GM12801 (cell line): ENCODE measurements around the gene SYVN1.

Source experiments
- TF ChIP-seq, protein P1 (sequence below): IDR thresholded peaks from one replicate; pipeline ENCODE4 v1.5.1; 2011; ENCODE audit warnings: control low read depth; ENCODE audit not compliant: insufficient read length; ENCODE audit errors: extremely low read depth

SYVN1 gene

DNA sequence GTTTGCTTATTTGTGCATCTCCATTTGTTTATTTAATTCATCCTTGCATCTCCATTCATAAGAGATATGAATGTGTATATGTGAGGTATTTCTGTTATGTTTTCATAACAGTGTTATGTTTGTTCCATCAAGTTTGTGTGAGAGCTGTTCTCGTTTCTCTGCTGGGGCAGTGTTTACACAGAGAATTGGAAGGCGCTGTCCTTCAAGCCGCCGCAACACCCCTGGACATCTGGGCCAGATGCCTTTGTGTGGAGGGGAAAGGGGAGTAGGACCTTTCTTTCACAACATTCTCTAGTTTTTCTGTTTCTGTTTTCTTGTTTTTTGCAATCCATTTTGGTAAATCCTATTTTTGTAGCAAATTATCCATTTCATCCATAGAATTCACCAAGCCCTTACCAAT lies 29.7 kb downstream of the SYVN1 start:
- TF ChIP-seq, protein P1, sequence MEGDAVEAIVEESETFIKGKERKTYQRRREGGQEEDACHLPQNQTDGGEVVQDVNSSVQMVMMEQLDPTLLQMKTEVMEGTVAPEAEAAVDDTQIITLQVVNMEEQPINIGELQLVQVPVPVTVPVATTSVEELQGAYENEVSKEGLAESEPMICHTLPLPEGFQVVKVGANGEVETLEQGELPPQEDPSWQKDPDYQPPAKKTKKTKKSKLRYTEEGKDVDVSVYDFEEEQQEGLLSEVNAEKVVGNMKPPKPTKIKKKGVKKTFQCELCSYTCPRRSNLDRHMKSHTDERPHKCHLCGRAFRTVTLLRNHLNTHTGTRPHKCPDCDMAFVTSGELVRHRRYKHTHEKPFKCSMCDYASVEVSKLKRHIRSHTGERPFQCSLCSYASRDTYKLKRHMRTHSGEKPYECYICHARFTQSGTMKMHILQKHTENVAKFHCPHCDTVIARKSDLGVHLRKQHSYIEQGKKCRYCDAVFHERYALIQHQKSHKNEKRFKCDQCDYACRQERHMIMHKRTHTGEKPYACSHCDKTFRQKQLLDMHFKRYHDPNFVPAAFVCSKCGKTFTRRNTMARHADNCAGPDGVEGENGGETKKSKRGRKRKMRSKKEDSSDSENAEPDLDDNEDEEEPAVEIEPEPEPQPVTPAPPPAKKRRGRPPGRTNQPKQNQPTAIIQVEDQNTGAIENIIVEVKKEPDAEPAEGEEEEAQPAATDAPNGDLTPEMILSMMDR: no peak

DNA sequence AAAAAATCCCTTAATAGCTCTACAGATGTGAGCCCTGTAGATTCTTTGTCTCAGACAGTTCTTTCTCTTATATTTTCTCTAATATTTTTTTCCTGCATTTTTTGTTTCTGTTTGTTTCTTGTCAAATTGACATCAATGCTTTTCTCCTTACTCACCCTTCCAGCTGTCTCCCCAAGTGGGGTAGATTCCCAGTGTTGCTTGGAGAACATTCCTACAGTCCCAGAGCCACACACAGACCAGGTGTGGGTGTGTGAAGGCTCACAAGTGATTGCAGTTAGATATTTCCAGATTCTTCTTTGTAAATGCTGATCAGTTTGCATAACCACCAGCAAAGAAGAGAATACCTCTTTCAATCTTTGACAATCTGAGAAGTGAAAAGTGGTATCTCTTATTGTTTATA lies 30.8 kb downstream of the SYVN1 start:
- TF ChIP-seq, protein P1: no peak

DNA sequence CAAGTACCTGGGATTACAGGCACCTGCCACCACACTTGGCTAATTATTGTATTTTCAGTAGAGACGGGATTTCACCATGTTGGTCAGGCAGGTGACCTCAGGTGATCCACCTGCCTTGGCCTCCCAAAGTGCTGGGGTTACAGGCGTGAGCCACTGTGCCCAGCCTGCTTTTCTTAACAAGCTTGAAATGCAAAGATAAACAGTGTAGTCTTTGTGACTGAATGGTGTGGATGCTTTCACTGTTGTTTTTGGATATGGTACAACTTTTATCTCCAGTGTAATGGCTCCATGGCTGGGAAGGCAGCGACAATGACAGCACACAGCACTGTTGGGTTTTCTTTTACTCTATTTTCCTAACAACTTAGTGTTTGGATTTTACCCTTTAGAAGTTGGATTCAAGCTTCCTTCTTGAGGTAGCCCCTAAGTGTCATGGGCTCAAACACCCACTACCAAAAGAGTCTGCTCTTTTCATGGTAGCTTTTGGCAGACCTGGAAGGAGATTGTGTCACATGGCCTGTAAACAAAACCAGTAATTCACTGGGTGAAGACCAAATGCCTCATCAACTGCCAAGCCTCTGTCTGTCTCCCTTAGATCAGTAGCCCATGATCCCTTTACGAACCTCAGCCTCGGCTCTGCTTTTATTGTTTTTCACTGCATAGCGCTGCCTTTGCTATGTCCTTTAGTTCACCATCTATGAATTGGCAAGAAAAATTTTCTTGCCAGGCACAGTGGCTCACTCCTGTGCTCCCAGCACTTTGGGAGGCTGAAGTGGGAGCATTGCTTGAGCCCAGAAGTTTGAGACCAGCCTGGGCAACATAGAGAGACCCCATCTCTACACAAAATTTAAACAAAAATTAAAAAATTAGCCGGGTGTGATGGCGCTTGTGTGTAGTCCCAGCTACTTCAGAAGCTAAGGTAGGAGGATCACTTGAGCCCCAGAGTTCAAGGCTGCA lies 31.9 kb downstream of the SYVN1 start:
- TF ChIP-seq, protein P1: no peak

DNA sequence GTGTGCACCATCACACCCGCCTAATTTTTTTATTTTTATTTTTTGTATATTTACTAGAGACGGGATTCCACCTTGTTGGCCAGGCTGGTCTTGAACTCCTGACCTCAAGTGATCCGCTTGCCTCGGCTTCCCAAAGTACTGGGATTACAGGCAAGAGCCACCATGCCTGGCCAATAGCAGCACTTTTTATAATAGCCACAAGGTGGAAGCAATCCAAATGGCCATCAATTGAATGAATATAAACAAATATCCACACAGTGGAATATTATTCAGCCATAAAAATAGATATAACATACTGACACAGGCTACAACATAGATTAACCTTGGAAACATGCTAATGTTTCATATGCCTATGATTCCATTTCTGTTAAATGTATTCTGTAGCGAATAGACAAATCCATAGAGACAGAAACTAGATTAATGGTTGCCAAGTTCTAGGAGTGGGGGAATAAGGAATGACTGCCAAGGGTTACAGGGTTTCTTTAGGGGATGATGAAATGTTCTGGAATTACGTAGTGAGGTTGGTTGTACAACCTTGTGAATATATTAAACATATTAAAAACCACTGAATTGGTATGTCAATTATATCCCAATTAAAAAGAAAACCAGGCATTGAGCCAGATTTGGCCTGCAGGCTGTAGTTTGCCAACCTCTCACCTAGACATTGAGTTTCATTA lies 33.5 kb downstream of the SYVN1 start:
- TF ChIP-seq, protein P1: no peak

DNA sequence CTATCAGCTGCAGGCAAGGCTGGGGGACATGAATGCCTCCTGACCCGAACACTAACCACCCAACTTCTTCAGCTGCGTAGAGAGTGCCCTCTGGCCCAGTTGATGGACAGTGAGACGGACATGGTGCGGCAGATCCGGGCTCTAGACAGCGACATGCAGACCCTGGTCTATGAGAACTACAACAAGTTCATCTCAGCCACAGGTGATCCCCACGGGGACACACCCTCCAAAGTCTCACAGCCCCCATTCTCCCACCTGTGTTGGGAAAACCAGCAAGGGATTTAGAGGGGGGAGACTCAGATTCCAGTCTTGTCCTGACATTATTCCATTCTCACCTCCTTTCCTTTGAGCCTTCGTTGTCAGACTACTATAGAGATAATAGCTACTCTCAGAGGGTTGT lies 37.4 kb downstream of the SYVN1 start:
- TF ChIP-seq, protein P1: no peak

DNA sequence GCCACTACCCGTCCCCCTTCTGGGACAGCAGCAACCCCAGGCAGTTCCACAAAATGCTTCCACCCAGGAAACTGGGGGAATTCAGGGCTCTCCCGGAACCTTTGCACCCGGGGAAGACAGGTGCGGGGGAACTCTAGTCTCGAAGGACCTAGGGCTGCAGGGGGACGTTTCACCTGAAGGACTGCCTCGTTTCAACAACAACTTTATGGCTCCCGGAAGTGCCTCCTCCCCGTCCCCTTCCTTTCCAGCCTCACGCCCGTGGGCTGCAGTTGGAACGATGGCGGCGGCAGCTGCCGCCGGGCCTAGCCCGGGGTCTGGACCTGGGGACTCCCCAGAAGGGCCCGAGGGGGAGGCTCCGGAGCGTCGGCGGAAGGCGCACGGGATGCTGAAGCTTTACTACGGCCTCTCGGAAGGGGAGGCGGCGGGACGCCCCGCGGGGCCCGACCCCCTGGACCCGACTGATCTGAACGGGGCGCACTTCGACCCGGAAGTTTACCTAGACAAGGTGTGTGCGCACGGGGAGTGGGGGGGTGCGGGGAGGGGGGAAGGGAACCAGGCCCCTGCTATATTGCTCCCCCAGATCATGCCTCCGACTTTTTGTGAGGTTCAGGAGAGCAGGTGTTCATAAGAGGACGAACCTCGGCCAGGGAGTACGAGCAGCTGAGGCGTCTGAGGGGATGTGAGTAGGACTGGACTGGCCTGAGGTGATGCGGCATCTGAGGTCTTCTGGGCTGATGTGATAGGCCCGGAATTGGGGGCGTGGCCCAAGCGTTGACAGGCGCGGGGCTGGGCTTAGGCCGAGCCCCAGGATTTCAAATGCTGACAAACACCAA lies 38.1 kb downstream of the SYVN1 start, which contains the start of gene VPS51:
VPS51 (plus strand) TSS at position 241 of the 833 bp plus-strand sequence; CDS start at position 278, 37 bp downstream.
- TF ChIP-seq, protein P1: no peak

DNA sequence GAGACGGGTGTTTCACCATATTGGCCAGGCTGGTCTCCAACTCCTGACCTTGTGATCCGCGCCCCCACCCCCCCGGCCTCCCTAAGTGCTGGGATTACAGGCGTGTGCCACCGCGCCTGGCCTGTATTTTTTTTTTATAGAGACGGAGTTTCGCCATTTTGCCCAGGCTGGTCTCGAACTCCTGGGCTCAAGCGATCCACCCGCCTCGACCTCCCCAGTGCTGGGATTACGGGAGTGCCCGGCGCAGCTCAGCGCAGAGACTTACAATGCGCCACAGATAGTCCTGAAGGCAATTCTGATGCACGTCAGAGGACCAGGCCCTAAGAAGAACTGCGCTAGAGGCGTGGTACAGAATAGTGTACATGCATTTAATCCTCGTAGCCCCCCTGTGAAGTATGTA lies 38.9 kb downstream of the SYVN1 start:
- TF ChIP-seq, protein P1: no peak
